Kidney (tissue), 14 donors: ENCODE measurements around the gene ZNF280B. TPM values are rescaled to one million over a fixed set of nuclear protein-coding genes. Genes with fewer than 3 reads are reported as not detected.
A peak's percentile ranks its signal among the peaks of the same experiment; 100 is the strongest.

Experiments used
- DNase-seq, 5 donors: peaks; one replicate each; pipeline ENCODE4 v3.0.0-alpha.2; 2013 to 2020
- FAIRE-seq: peaks from 2 replicates; lab custom pipeline; 2012; peaks lifted over from hg19 to GRCh38; lab: Jason Lieb, UNC
- H3K27ac ChIP-seq, 2 donors: one replicate each; pipeline ENCODE4 v1.7.0; 2013; ENCODE audit warnings: low read depth in 2 of 2, low read length in 2 of 2, inconsistent platforms in 1 of 2
- H3K27me3 ChIP-seq: one replicate; pipeline ENCODE4 v1.7.1; 2013; ENCODE audit warnings: low read length, inconsistent platforms; ENCODE audit not compliant: control insufficient read depth, insufficient read depth
- H3K36me3 ChIP-seq, 3 donors: one replicate each; pipeline versions ENCODE4 v1.7.0 to v1.7.1; 2013; ENCODE audit warnings: low read length in 3 of 3, control low read depth in 1 of 3, inconsistent platforms in 1 of 3; ENCODE audit not compliant: insufficient read depth in 3 of 3, control insufficient read depth in 2 of 3
- H3K4me1 ChIP-seq, 3 donors: one replicate each; pipeline versions ENCODE4 v1.7.0 to v1.7.1; 2013; ENCODE audit warnings: low read length in 3 of 3, inconsistent platforms in 1 of 3, low read depth in 1 of 3; ENCODE audit not compliant: control insufficient read depth in 2 of 3, insufficient read depth in 2 of 3
- H3K4me3 ChIP-seq, 3 donors: one replicate each; pipeline versions ENCODE4 v1.7.0 to v1.8.1; 2013; ENCODE audit warnings: low read length in 3 of 3, control low read depth in 1 of 3, inconsistent platforms in 1 of 3
- H3K9ac ChIP-seq, 3 donors: one replicate each; pipeline versions ENCODE4 v1.7.0 to v1.7.1; 2013; ENCODE audit warnings: low read length in 3 of 3, control low read depth in 1 of 3, inconsistent platforms in 1 of 3
- H3K9me3 ChIP-seq, 3 donors: one replicate each; pipeline versions ENCODE4 v1.7.0 to v1.7.1; 2013; ENCODE audit warnings: low read length in 3 of 3, control low read depth in 1 of 3, inconsistent platforms in 1 of 3; ENCODE audit not compliant: control insufficient read depth in 2 of 3, insufficient read depth in 1 of 3
- intact Hi-C: fragments of 100-400 bp; cut with DNase I; formaldehyde crosslinking; loops from one replicate; pipeline ENCODE4 v1.11.1; 2022
- polyA plus RNA-seq: library from polyadenylated mRNA; stranded (reverse); fragments of 350-450 nt; fragmentation: Illumina TruSeq; extraction: RNeasy Lipid Tissue Mini Kit (QIAGEN cat#74804); gene quantifications from one replicate; pipeline ENCODE4 v1.2.3, GENCODE V29; 2014; ENCODE audit warnings: low read depth, low replicate concordance; ENCODE audit not compliant: insufficient read depth
- total RNA-seq: library from RNA; stranded (reverse); fragmentation: NEBNext Ultra II Directional; extraction: Animal tissue kit (Norgen Biotek cat#: 25700); gene quantifications from one replicate; pipeline ENCODE4 v1.2.1, GENCODE V29; 2021
- TF ChIP-seq, protein P1 (sequence below): IDR thresholded peaks from 3 replicates; pipeline ENCODE4 v1.5.1; 2012; ENCODE audit warnings: mild to moderate bottlenecking, moderate library complexity, borderline replicate concordance; ENCODE audit not compliant: insufficient read depth; ENCODE audit errors: extremely low read depth
- donor health status: control.
- donor health status: control.
- donor health status: control.
- donor health status: control.
- donor health status: control.
- donor health status: DM: yes; HTN: yes; CAD: no.
- donor health status: Normal renal cell carcinoma (clear cell type).

The ZNF280B gene
- total and polyA plus RNA-seq, 2 donors from 2014 or later: 0.26 to 1.0 TPM

DNA sequence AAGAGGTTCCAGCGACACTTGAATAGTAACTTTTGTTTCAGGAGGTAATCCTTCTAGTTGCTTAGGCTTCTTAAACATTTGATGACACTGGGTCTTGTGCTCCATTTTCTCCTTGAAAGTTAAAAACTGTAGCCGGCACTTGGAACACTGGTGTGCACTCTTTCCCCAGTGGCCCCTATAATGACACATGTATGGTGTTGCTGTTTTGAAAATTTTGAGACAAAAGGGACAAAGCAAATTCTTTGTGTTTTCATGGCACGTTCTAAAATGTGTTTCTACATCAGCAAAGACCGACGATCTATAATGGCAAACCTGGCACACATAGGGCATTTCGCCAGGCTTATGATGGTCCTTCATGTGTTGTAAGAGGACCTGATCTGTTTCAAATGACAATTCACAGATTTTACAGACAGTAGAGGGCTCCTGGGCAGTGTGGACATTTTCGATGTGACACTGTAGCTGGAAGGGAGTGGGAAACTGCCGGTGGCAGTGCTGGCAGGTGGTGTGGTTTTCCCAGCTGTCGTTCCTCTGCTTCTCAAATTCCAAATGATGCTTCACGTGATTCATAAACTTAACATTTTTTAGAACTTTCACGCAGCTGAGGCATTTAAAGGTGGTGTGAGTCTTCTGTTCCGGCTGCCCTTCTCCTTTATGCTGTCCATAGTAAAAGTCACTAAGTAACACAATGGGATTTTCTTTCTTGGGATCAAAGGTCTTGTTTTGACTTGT is 20.5 kb downstream of the ZNF280B start:
- no peaks in the 10 kb centered on the region for H3K27me3 ChIP-seq
- intact Hi-C loops: no loop called here
- H3K4me3 ChIP-seq: no peak overlapping the region
- no peak for DNase-seq
- H3K9me3 ChIP-seq: no peaks in the 10 kb centered on the region
- TF ChIP-seq, protein P1, sequence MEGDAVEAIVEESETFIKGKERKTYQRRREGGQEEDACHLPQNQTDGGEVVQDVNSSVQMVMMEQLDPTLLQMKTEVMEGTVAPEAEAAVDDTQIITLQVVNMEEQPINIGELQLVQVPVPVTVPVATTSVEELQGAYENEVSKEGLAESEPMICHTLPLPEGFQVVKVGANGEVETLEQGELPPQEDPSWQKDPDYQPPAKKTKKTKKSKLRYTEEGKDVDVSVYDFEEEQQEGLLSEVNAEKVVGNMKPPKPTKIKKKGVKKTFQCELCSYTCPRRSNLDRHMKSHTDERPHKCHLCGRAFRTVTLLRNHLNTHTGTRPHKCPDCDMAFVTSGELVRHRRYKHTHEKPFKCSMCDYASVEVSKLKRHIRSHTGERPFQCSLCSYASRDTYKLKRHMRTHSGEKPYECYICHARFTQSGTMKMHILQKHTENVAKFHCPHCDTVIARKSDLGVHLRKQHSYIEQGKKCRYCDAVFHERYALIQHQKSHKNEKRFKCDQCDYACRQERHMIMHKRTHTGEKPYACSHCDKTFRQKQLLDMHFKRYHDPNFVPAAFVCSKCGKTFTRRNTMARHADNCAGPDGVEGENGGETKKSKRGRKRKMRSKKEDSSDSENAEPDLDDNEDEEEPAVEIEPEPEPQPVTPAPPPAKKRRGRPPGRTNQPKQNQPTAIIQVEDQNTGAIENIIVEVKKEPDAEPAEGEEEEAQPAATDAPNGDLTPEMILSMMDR: no peak
- no peak overlapping the region for H3K27ac ChIP-seq
- FAIRE-seq: no peak
- no peak overlapping the region for H3K9ac ChIP-seq
- H3K4me1 ChIP-seq: no peaks in the 10 kb centered on the region
- no peaks in the 10 kb centered on the region for H3K36me3 ChIP-seq

DNA sequence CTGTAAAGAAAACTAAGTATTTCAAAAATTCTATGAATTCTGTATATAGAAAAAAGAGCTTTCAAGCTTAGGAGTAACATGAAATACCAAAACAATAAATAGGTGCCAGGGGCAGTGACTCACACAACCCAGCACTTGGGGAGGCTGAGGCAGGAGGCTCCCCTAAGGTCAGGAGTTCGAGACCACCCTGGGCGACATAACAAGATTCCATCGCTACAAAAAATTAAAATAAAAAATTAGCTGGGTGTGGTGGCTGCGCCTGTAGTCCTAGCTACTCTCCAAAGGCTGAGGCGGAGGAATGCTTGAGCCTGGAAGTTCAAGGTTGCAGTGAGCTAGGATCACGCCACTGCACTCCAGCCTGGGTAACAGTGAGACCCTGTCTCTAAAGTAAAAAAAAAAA is 21.5 kb downstream of the ZNF280B start:
- H3K27ac ChIP-seq: no peak overlapping the region
- FAIRE-seq: no peak
- no peak overlapping the region for H3K4me3 ChIP-seq
- no peaks in the 10 kb centered on the region for H3K4me1 ChIP-seq
- intact Hi-C loops: no loop called here
- no peaks in the 10 kb centered on the region for H3K9me3 ChIP-seq
- TF ChIP-seq, protein P1: no peak
- no peak overlapping the region for H3K9ac ChIP-seq
- no peaks in the 10 kb centered on the region for H3K27me3 ChIP-seq
- no peaks in the 10 kb centered on the region for H3K36me3 ChIP-seq
- no peak for DNase-seq

- FAIRE-seq: no peak
- TF ChIP-seq, protein P1: no peak
- DNase-seq: peak in 1 of 5 donors; percentile 14
Measured at GRCh38 chr22:22486132-22486899, 22.2 kb downstream of the ZNF280B start.

More at GRCh38 chr22:22486132-22486899, 22.2 kb downstream of the ZNF280B start:
- no peaks in the 10 kb centered on the region for H3K36me3 ChIP-seq
- no peak overlapping the region for H3K27ac ChIP-seq
- intact Hi-C loops: no loop called here
- no peaks in the 10 kb centered on the region for H3K27me3 ChIP-seq
- H3K9me3 ChIP-seq: no peaks in the 10 kb centered on the region
- H3K4me3 ChIP-seq: no peak overlapping the region
- H3K4me1 ChIP-seq: no peaks in the 10 kb centered on the region
- no peak overlapping the region for H3K9ac ChIP-seq
